ENCODE data around the gene RPL10. TPM values are rescaled to one million over a fixed set of nuclear protein-coding genes. Genes with fewer than 3 reads are reported as not detected.
A peak's percentile ranks its signal among the peaks of the same experiment; 100 is the strongest.

RPL10 gene
- total RNA-seq, 1 experiment from 2014 or later: 2,445 TPM

GRCh38 chrX:154375156-154375504, 23.0 kb upstream of the RPL10 start:
- TF ChIP-seq CTCF (conservative IDR thresholded peaks at IDR 0.05; ENCODE audit: low read depth, low read length) (no peak), EZH2 (IDR thresholded peaks at IDR 0.05; ENCODE audit: borderline replicate concordance, low read depth, low read length, poor library complexity, severe bottlenecking) (no peak)
- Histone ChIP-seq H3K4me3 (ENCODE audit: low read depth, low read length, poor library complexity, severe bottlenecking) (no peak overlapping the region), H3K27ac (ENCODE audit: low read depth, low read length, poor library complexity, severe bottlenecking) (peak overlapping the region; percentile 76), H3K4me1 (ENCODE audit: insufficient read depth, low read length, poor library complexity, severe bottlenecking) (peaks cover 16% of the 10 kb centered on the region), H3K9me3 (ENCODE audit: low read depth, low read length, poor library complexity, severe bottlenecking) (no peaks in the 10 kb centered on the region), H3K36me3 (ENCODE audit: insufficient read depth, low read length, poor library complexity, severe bottlenecking) (no peaks in the 10 kb centered on the region), H3K27me3 (replicated peaks; ENCODE audit: insufficient read depth, low read depth, low read length, poor library complexity) (no peaks in the 10 kb centered on the region)
- no peak for DNase-seq (ENCODE audit: low spot score)
- ChIA-PET CTCF (no interaction called here), POLR2A (ENCODE audit: low non-redundant PET) (no interaction called here)
- intact Hi-C loops (cut with micrococcal nuclease; ENCODE audit: unreplicated experiment): no loop called here
- no TSS peak for BruUV-seq (replicated peaks)

- DNase-seq (ENCODE audit: low spot score): no peak
- intact Hi-C loops (cut with micrococcal nuclease; ENCODE audit: unreplicated experiment): no loop called here
- no peak overlapping the region for H3K27ac ChIP-seq (ENCODE audit: low read depth, low read length, poor library complexity, severe bottlenecking)
- POLR2A ChIA-PET (ENCODE audit: low non-redundant PET): no interaction called here
- H3K4me1 ChIP-seq (ENCODE audit: insufficient read depth, low read length, poor library complexity, severe bottlenecking): peaks cover 16% of the 10 kb centered on the region
- H3K4me3 ChIP-seq (ENCODE audit: low read depth, low read length, poor library complexity, severe bottlenecking): no peak overlapping the region
- TF ChIP-seq CTCF (conservative IDR thresholded peaks at IDR 0.05; ENCODE audit: low read depth, low read length): no peak
- no peak for TF ChIP-seq EZH2 (IDR thresholded peaks at IDR 0.05; ENCODE audit: borderline replicate concordance, low read depth, low read length, poor library complexity, severe bottlenecking)
- CTCF ChIA-PET: no interaction called here
- no peaks in the 10 kb centered on the region for H3K27me3 ChIP-seq (replicated peaks; ENCODE audit: insufficient read depth, low read depth, low read length, poor library complexity)
- BruUV-seq (replicated peaks): no TSS peak
- no peaks in the 10 kb centered on the region for H3K9me3 ChIP-seq (ENCODE audit: low read depth, low read length, poor library complexity, severe bottlenecking)
- H3K36me3 ChIP-seq (ENCODE audit: insufficient read depth, low read length, poor library complexity, severe bottlenecking): no peaks in the 10 kb centered on the region
Measured at GRCh38 chrX:154376774-154377173, 21.4 kb upstream of the RPL10 start.

- ChIA-PET POLR2A (ENCODE audit: low non-redundant PET) (interaction anchor here (1.0 kb wide), 1 partner anchor 9 kb away, joined by 8 read pairs; no protein-coding TSS in a partner anchor), CTCF (no interaction called here)
- Histone ChIP-seq H3K27me3 (replicated peaks; ENCODE audit: insufficient read depth, low read depth, low read length, poor library complexity) (no peaks in the 10 kb centered on the region), H3K4me1 (ENCODE audit: insufficient read depth, low read length, poor library complexity, severe bottlenecking) (peaks cover 5% of the 10 kb centered on the region), H3K4me3 (ENCODE audit: low read depth, low read length, poor library complexity, severe bottlenecking) (peak overlapping the region; percentile 46), H3K27ac (ENCODE audit: low read depth, low read length, poor library complexity, severe bottlenecking) (peak overlapping the region; percentile 99), H3K9me3 (ENCODE audit: low read depth, low read length, poor library complexity, severe bottlenecking) (no peaks in the 10 kb centered on the region), H3K36me3 (ENCODE audit: insufficient read depth, low read length, poor library complexity, severe bottlenecking) (no peaks in the 10 kb centered on the region)
- DNase-seq (ENCODE audit: low spot score): peak; percentile 72
- TF ChIP-seq CTCF (conservative IDR thresholded peaks at IDR 0.05; ENCODE audit: low read depth, low read length) (0 out of 2 replicates have a peak, but pooled peaks have one; percentile 19), EZH2 (IDR thresholded peaks at IDR 0.05; ENCODE audit: borderline replicate concordance, low read depth, low read length, poor library complexity, severe bottlenecking) (no peak)
- intact Hi-C loops (cut with micrococcal nuclease; ENCODE audit: unreplicated experiment): no loop called here
- no TSS peak for BruUV-seq (replicated peaks)
Measured at GRCh38 chrX:154378059-154378798, 19.9 kb upstream of the RPL10 start.

Data from A673 (cell line).